Neural progenitor cell (in vitro differentiated cells): Measurements from ENCODE around the gene CMC2. TPM values are rescaled to one million over a fixed set of nuclear protein-coding genes. Genes with fewer than 3 reads are reported as not detected.

ENCODE experiments used
- DNase-seq: peaks from one replicate; pipeline ENCODE4 v3.0.0-alpha.2; 2016; ENCODE audit warnings: low spot score
- H2AFZ ChIP-seq: fragments of 200-600 bp; sonication (generic); replicated peaks from 2 replicates; pipeline ENCODE4 v1.6.1; 2016; ENCODE audit warnings: antibody characterized with exemption
- H3F3A ChIP-seq: fragments of 200-600 bp; sonication (generic); 2 replicates; pipeline ENCODE4 v1.6.1; 2016; ENCODE audit warnings: antibody characterized with exemption, low read depth
- H3K27ac ChIP-seq: fragments of 200-600 bp; sonication (generic); 2 replicates; pipeline ENCODE4 v1.5.1; 2016; ENCODE audit warnings: mild to moderate bottlenecking
- H3K27me3 ChIP-seq: fragments of 200-600 bp; sonication (generic); 2 replicates; pipeline ENCODE4 v1.6.1; 2016; ENCODE audit warnings: mild to moderate bottlenecking, moderate library complexity
- H3K36me3 ChIP-seq: fragments of 200-600 bp; sonication (generic); 2 replicates; pipeline ENCODE4 v1.5.1; 2016
- H3K4me1 ChIP-seq: fragments of 200-600 bp; sonication (generic); 2 replicates; pipeline ENCODE4 v1.6.1; 2016; ENCODE audit warnings: mixed run types
- H3K4me2 ChIP-seq: fragments of 200-600 bp; sonication (generic); 2 replicates; pipeline ENCODE4 v1.6.1; 2016
- H3K4me3 ChIP-seq: fragments of 200-600 bp; sonication (generic); 2 replicates; pipeline ENCODE4 v1.5.1; 2016
- H3K79me2 ChIP-seq: fragments of 200-600 bp; sonication (generic); 2 replicates; pipeline ENCODE4 v1.6.1; 2016; ENCODE audit warnings: low read depth
- H3K9ac ChIP-seq: fragments of 200-600 bp; sonication (generic); 2 replicates; pipeline ENCODE4 v1.6.1; 2016
- H3K9me3 ChIP-seq: fragments of 200-600 bp; sonication (generic); 2 replicates; pipeline ENCODE4 v1.5.1; 2016; ENCODE audit warnings: low read depth
- H4K20me1 ChIP-seq: fragments of 200-600 bp; sonication (generic); 2 replicates; pipeline ENCODE4 v1.6.1; 2016; ENCODE audit warnings: low read depth
- H3K27ac Mint-ChIP-seq: 3 replicates; pipeline ENCODE4 v1.8.0; 2021; ENCODE audit warnings: mixed read lengths
- H3K27me3 Mint-ChIP-seq: 2 replicates; pipeline ENCODE4 v1.8.0; 2022; ENCODE audit warnings: low read depth, mild to moderate bottlenecking, inconsistent platforms, moderate library complexity, mixed read lengths; ENCODE audit not compliant: insufficient read depth
- H3K36me3 Mint-ChIP-seq: 3 replicates; pipeline ENCODE4 v1.8.0; 2021; ENCODE audit warnings: mixed read lengths
- H3K4me1 Mint-ChIP-seq: 3 replicates; pipeline ENCODE4 v1.8.0; 2021; ENCODE audit warnings: mixed read lengths
- H3K4me3 Mint-ChIP-seq: 3 replicates; pipeline ENCODE4 v1.8.0; 2021; ENCODE audit warnings: mild to moderate bottlenecking, moderate library complexity, mixed read lengths
- H3K9me3 Mint-ChIP-seq: 3 replicates; pipeline ENCODE4 v1.8.0; 2020; ENCODE audit warnings: mixed read lengths
- CTCF ChIP-seq: fragments of 200-600 bp; sonication (generic); IDR thresholded peaks from 2 replicates; pipeline ENCODE4 v1.5.1; 2017; ENCODE audit warnings: antibody characterized with exemption, mild to moderate bottlenecking
- EZH2 ChIP-seq: fragments of 200-600 bp; sonication (generic); IDR thresholded peaks from 2 replicates; pipeline ENCODE4 v1.6.1; 2017; ENCODE audit warnings: antibody characterized with exemption, mild to moderate bottlenecking, moderate library complexity
- EZH2phosphoT487 ChIP-seq: fragments of 200-600 bp; sonication (generic); IDR thresholded peaks from 2 replicates; pipeline ENCODE4 v1.6.1; 2017; ENCODE audit warnings: antibody characterized with exemption
- total RNA-seq: library from RNA; depleted of rRNA; stranded (reverse); fragments of >200 nt; gene quantifications from 2 replicates; pipeline ENCODE4 v1.2.3, GENCODE V29; 2015; ENCODE audit warnings: low replicate concordance

Gene CMC2
- total RNA-seq, 1 donor from 2014 or later, result 138 TPM

DNA sequence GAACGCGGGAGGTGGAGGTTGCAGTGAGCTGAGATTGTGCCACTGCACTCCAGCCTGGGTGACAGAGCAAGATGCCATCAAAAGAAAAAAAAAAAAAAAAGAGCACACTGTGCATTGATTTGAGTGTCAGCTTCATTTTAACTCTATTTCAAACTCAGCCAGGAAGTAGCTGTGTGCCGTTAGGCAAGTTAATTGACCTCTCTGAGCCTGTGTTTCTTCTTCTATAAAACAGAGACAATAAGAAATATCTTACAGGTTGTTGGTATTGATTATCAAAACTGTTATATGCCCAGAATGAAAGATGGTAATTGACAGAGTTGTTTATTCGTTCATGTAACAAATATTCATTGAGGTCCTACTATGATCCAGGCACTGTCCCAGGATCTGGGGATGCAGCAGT, 83.3 kb downstream of the CMC2 start:
- Histone ChIP-seq H3K36me3 (no peaks in the 10 kb centered on the region), H3K4me3 (no peak overlapping the region), H4K20me1 (no peaks in the 10 kb centered on the region), H3K27ac (no peak overlapping the region), H3K27me3 (no peaks in the 10 kb centered on the region), H3K4me1 (no peaks in the 10 kb centered on the region), H3F3A (no peaks in the 10 kb centered on the region), H3K9ac (no peak overlapping the region), H3K79me2 (no peaks in the 10 kb centered on the region), H2AFZ (no peak overlapping the region), H3K4me2 (no peak overlapping the region), H3K9me3 (no peaks in the 10 kb centered on the region)
- Mint-ChIP-seq H3K4me1 (no peaks in the 10 kb centered on the region), H3K9me3 (peaks cover 2% of the 10 kb centered on the region), H3K36me3 (no peaks in the 10 kb centered on the region), H3K27me3 (peaks cover 7% of the 10 kb centered on the region), H3K4me3 (no peak overlapping the region), H3K27ac (no peak overlapping the region)
- no peak for DNase-seq
- TF ChIP-seq CTCF (no peak), EZH2 (no peak), EZH2phosphoT487 (no peak)

Other genes with a start within 250 kb of the CMC2 start
- gene CDYL2, start 202.3 kb downstream of the CMC2 start, total RNA-seq, result 4.8 and 4.9 TPM in 2 replicates
- gene CENPN, start 329 bp upstream of the CMC2 start, total RNA-seq, result 76.8 and 111 TPM in 2 replicates
- gene ATMIN, start 29.0 kb upstream of the CMC2 start, total RNA-seq, result 73.5 and 95.0 TPM in 2 replicates
- 1.7 and 2.5 TPM in 2 replicates for gene C16orf46, start 70.4 kb upstream of the CMC2 start, total RNA-seq
- gene GCSH, start 89.5 kb upstream of the CMC2 start, total RNA-seq, result 126 and 235 TPM in 2 replicates
- 3.5 and 4.2 TPM in 2 replicates for gene BCO1, start 231.8 kb upstream of the CMC2 start, total RNA-seq